HL-60 (cell line): ENCODE results near the gene STX8.

Experiments
- GABPA ChIP-seq: IDR thresholded peaks from 2 replicates; pipeline ENCODE4 v1.6.1; 2012; ENCODE audit warnings: low read depth
- POLR2AphosphoS5 ChIP-seq: IDR thresholded peaks from 2 replicates; pipeline ENCODE4 v1.6.1; 2012; ENCODE audit warnings: low read depth
- TF ChIP-seq, protein P1 (sequence below): IDR thresholded peaks from one replicate; pipeline ENCODE4 v1.5.1; 2011; ENCODE audit warnings: low read length, control low read depth, inconsistent platforms; ENCODE audit not compliant: insufficient read depth
- TF ChIP-seq, protein P2 (sequence below): IDR thresholded peaks from 2 replicates; pipeline ENCODE4 v1.6.1; 2012; ENCODE audit warnings: low read depth; ENCODE audit not compliant: insufficient replicate concordance

DNA sequence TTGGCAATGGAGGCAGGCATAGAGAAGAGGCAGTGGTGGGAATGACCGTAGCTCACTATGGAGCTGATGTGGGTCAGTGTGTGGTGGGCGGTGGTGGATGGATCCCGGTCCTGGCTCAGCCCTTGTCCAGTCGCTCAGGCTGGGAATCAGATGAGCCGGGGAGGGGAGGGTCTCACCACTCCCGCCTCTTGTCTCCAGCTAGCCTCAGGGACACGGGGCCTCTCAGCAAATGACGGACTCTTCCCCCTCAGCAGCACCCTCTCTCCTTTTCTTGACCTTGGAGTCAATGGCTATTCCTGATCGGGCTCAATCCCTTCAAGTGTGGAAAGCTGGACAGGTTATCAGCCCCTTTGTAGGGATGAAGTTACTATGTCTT lies 345.8 kb downstream of the STX8 start:
- TF ChIP-seq, protein P1, sequence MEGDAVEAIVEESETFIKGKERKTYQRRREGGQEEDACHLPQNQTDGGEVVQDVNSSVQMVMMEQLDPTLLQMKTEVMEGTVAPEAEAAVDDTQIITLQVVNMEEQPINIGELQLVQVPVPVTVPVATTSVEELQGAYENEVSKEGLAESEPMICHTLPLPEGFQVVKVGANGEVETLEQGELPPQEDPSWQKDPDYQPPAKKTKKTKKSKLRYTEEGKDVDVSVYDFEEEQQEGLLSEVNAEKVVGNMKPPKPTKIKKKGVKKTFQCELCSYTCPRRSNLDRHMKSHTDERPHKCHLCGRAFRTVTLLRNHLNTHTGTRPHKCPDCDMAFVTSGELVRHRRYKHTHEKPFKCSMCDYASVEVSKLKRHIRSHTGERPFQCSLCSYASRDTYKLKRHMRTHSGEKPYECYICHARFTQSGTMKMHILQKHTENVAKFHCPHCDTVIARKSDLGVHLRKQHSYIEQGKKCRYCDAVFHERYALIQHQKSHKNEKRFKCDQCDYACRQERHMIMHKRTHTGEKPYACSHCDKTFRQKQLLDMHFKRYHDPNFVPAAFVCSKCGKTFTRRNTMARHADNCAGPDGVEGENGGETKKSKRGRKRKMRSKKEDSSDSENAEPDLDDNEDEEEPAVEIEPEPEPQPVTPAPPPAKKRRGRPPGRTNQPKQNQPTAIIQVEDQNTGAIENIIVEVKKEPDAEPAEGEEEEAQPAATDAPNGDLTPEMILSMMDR: no peak
- TF ChIP-seq POLR2AphosphoS5: no peak
- TF ChIP-seq, protein P2, sequence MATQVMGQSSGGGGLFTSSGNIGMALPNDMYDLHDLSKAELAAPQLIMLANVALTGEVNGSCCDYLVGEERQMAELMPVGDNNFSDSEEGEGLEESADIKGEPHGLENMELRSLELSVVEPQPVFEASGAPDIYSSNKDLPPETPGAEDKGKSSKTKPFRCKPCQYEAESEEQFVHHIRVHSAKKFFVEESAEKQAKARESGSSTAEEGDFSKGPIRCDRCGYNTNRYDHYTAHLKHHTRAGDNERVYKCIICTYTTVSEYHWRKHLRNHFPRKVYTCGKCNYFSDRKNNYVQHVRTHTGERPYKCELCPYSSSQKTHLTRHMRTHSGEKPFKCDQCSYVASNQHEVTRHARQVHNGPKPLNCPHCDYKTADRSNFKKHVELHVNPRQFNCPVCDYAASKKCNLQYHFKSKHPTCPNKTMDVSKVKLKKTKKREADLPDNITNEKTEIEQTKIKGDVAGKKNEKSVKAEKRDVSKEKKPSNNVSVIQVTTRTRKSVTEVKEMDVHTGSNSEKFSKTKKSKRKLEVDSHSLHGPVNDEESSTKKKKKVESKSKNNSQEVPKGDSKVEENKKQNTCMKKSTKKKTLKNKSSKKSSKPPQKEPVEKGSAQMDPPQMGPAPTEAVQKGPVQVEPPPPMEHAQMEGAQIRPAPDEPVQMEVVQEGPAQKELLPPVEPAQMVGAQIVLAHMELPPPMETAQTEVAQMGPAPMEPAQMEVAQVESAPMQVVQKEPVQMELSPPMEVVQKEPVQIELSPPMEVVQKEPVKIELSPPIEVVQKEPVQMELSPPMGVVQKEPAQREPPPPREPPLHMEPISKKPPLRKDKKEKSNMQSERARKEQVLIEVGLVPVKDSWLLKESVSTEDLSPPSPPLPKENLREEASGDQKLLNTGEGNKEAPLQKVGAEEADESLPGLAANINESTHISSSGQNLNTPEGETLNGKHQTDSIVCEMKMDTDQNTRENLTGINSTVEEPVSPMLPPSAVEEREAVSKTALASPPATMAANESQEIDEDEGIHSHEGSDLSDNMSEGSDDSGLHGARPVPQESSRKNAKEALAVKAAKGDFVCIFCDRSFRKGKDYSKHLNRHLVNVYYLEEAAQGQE: no peak
- no peak for TF ChIP-seq GABPA
